Activated T-cell treated with anti-CD3 and anti-CD28 coated beads for 24 hours (primary cell): ENCODE results near the gene EEFSEC.

Experiments used
- DNase-seq: peaks from one replicate; pipeline ENCODE4 v3.0.0-alpha.2; 2020; ENCODE audit warnings: low read depth

EEFSEC gene

GRCh38 chr3:128394033-128394432 lies 240.8 kb downstream of the EEFSEC start:
- DNase-seq, result no peak

GRCh38 chr3:128395046-128395445 lies 241.8 kb downstream of the EEFSEC start:
- no peak for DNase-seq

GRCh38 chr3:128395500-128396162 lies 242.3 kb downstream of the EEFSEC start:
- DNase-seq, result no peak

- DNase-seq, result no peak
These were observed 244.2 kb downstream of the EEFSEC start for GRCh38 chr3:128397484-128397883.

GRCh38 chr3:128398586-128398985 lies 245.3 kb downstream of the EEFSEC start:
- no peak for DNase-seq

- DNase-seq, result no peak
These were observed 246.1 kb downstream of the EEFSEC start for GRCh38 chr3:128399221-128399915.

- no peak for DNase-seq
These were observed 247.4 kb downstream of the EEFSEC start for GRCh38 chr3:128400671-128401070.

- no peak for DNase-seq
These were observed 249.0 kb downstream of the EEFSEC start for GRCh38 chr3:128402319-128402718.

- DNase-seq, result no peak
These were observed 249.7 kb downstream of the EEFSEC start for GRCh38 chr3:128402998-128403397.

- no peak for DNase-seq
These were observed 251.2 kb downstream of the EEFSEC start for GRCh38 chr3:128404276-128405068.

- DNase-seq, result no peak
These were observed 252.4 kb downstream of the EEFSEC start for GRCh38 chr3:128405554-128406277.

- DNase-seq, result no peak
These were observed 254.0 kb downstream of the EEFSEC start for GRCh38 chr3:128407247-128407646.

- DNase-seq, result no peak
These were observed 254.9 kb downstream of the EEFSEC start for GRCh38 chr3:128408012-128408692.

- no peak for DNase-seq
These were observed 255.7 kb downstream of the EEFSEC start for GRCh38 chr3:128408693-128409623.

GRCh38 chr3:128409624-128410581 lies 256.6 kb downstream of the EEFSEC start:
- no peak for DNase-seq

- DNase-seq, result no peak
These were observed 257.6 kb downstream of the EEFSEC start for GRCh38 chr3:128410669-128411573.

GRCh38 chr3:128411574-128412064 lies 258.3 kb downstream of the EEFSEC start:
- no peak for DNase-seq
